Uterus (tissue), 4 donors: Measurements from ENCODE around the gene RAB11FIP3. TPM values are rescaled to one million over a fixed set of nuclear protein-coding genes. Genes with fewer than 3 reads are reported as not detected.
A peak's percentile ranks its signal among the peaks of the same experiment; 100 is the strongest.
"Not testable (repeated sequence)": the region's sequence is repeated elsewhere in the genome, so short reads cannot be mapped to it uniquely, and the experiment has no call there.

Source experiments
- DNase-seq, 2 donors: peaks; one replicate each; pipeline ENCODE4 v3.0.0-alpha.2; 2019 to 2020
- H3K27ac ChIP-seq, 2 donors: fragments of 200-600 bp; sonication (generic); 1 replicate in 1 of 2; 2 replicates in 1 of 2; pipeline ENCODE4 v1.5.1; 2016 to 2018
- H3K27me3 ChIP-seq, 2 donors: fragments of 200-600 bp; sonication (generic); one replicate each; pipeline ENCODE4 v1.5.1; 2018 to 2019; ENCODE audit warnings: control low read depth in 1 of 2
- H3K36me3 ChIP-seq, 2 donors: fragments of 200-600 bp; sonication (generic); one replicate each; pipeline ENCODE4 v1.5.1; 2019; ENCODE audit warnings: control low read depth in 1 of 2
- H3K4me1 ChIP-seq, 2 donors: fragments of 200-600 bp; sonication (generic); one replicate each; pipeline ENCODE4 v1.5.1; 2018 to 2019; ENCODE audit warnings: control low read depth in 1 of 2
- H3K4me3 ChIP-seq, 2 donors: fragments of 200-600 bp; sonication (generic); 1 replicate in 1 of 2; 2 replicates in 1 of 2; pipeline ENCODE4 v1.5.1; 2018 to 2019; ENCODE audit warnings: mild to moderate bottlenecking in 1 of 2
- H3K9me3 ChIP-seq, 2 donors: fragments of 200-600 bp; sonication (generic); one replicate each; pipeline ENCODE4 v1.5.1; 2019; ENCODE audit warnings: control low read depth in 1 of 2
- CTCF ChIP-seq, 4 experiments: fragments of 200-600 bp in 2 of 4; fragments of 450-650 bp in 2 of 4; sonication (generic) in 2 of 4; IDR thresholded peaks; one replicate each; pipeline ENCODE4 v1.5.1; 2016 to 2019; ENCODE audit warnings: antibody characterized with exemption in 4 of 4, mild to moderate bottlenecking in 2 of 4, moderate library complexity in 1 of 4
- POLR2A ChIP-seq, 2 donors: fragments of 450-650 bp; IDR thresholded peaks; one replicate each; pipeline ENCODE4 v1.6.1; 2016; ENCODE audit warnings: antibody characterized with exemption in 2 of 2, mild to moderate bottlenecking in 1 of 2, moderate library complexity in 1 of 2
- intact Hi-C: fragments of 100-400 bp; cut with DNase I; formaldehyde crosslinking; loops from one replicate; pipeline ENCODE4 v1.15.1; 2023; ENCODE audit warnings: low total_unique reads
- total RNA-seq, 4 donors: library from RNA; depleted of rRNA in 3 of 4; stranded (reverse); fragments of >200 nt in 3 of 4; gene quantifications; one replicate each; pipeline versions ENCODE4 v1.1.0 to v1.2.4, GENCODE V29; 2014 to 2023
- donor health status: DM: yes; HTN: yes; CAD: no.

The RAB11FIP3 gene
- total RNA-seq, 4 donors from 2014 or later, result 10.5 to 75.0 (median 49.4) TPM

GRCh38 chr16:489606-490005 lies 64.2 kb downstream of the RAB11FIP3 start:
- TF ChIP-seq POLR2A (IDR thresholded peaks at IDR 0.05), result no peak
- no peak for TF ChIP-seq CTCF (IDR thresholded peaks at IDR 0.05)
- Histone ChIP-seq H3K9me3 (no peaks in the 10 kb centered on the region), H3K27me3 (no peaks in the 10 kb centered on the region), H3K4me1 (no peaks in the 10 kb centered on the region), H3K27ac (no peak overlapping the region), H3K36me3 (no peaks in the 10 kb centered on the region), H3K4me3 (no peak overlapping the region)
- intact Hi-C loops, result no loop called here
- DNase-seq, result no peak

GRCh38 chr16:490768-491167 lies 65.3 kb downstream of the RAB11FIP3 start:
- TF ChIP-seq POLR2A (IDR thresholded peaks at IDR 0.05) (no peak), CTCF (IDR thresholded peaks at IDR 0.05) (no peak)
- intact Hi-C loops, result no loop called here
- Histone ChIP-seq H3K27me3 (no peaks in the 10 kb centered on the region), H3K4me1 (no peaks in the 10 kb centered on the region), H3K9me3 (no peaks in the 10 kb centered on the region), H3K4me3 (no peak overlapping the region), H3K36me3 (no peaks in the 10 kb centered on the region), H3K27ac (no peak overlapping the region)
- DNase-seq, result no peak

GRCh38 chr16:491220-491919 lies 65.9 kb downstream of the RAB11FIP3 start:
- Histone ChIP-seq H3K9me3 (no peaks in the 10 kb centered on the region), H3K4me3 (no peak overlapping the region), H3K27me3 (no peaks in the 10 kb centered on the region), H3K4me1 (no peaks in the 10 kb centered on the region), H3K36me3 (no peaks in the 10 kb centered on the region), H3K27ac (no peak overlapping the region)
- no peak for TF ChIP-seq CTCF (IDR thresholded peaks at IDR 0.05)
- no peak for TF ChIP-seq POLR2A (IDR thresholded peaks at IDR 0.05)
- intact Hi-C loops, result no loop called here
- no peak for DNase-seq

- no peaks in the 10 kb centered on the region for H3K9me3 ChIP-seq
- no peak overlapping the region for H3K27ac ChIP-seq
- no peaks in the 10 kb centered on the region for H3K4me1 ChIP-seq
- no peak overlapping the region for H3K4me3 ChIP-seq
- H3K27me3 ChIP-seq, result no peaks in the 10 kb centered on the region
- TF ChIP-seq CTCF (IDR thresholded peaks at IDR 0.05) (no peak), POLR2A (IDR thresholded peaks at IDR 0.05) (no peak)
- no peaks in the 10 kb centered on the region for H3K36me3 ChIP-seq
- intact Hi-C loops, result no loop called here
- DNase-seq, result no peak
Measured at GRCh38 chr16:492211-492875, 66.9 kb downstream of the RAB11FIP3 start.

GRCh38 chr16:494676-495075 lies 69.2 kb downstream of the RAB11FIP3 start:
- H3K36me3 ChIP-seq, H3K4me3 ChIP-seq, H3K27me3 ChIP-seq, H3K4me1 ChIP-seq, intact Hi-C loops, H3K9me3 ChIP-seq, H3K27ac ChIP-seq: not testable (repeated sequence)
- DNase-seq, result peak in 1 of 2 donors; percentile 31
